T-helper 1 cell treated with Interleukin-12 subunit alpha and Interleukin-12 subunit beta and Interleukin-4 antibody, amounts not matched to agents 30 ng/mL and 1 ng/mL, for 36 hours (primary cell): ENCODE results near the gene MMS19. TPM values are rescaled to one million over a fixed set of nuclear protein-coding genes. Genes with fewer than 3 reads are reported as not detected.

Experiments
- intact Hi-C: fragments of 100-400 bp; cut with micrococcal nuclease; formaldehyde crosslinking; loops from one replicate; pipeline ENCODE4 v1.15.1; 2024
- total RNA-seq: library from RNA; stranded (reverse); gene quantifications from 2 replicates; pipeline ENCODE4 v1.2.3, GENCODE V29; 2022

The MMS19 gene
- total RNA-seq, 1 donor from 2014 or later = 73.6 TPM

- intact Hi-C loops = no loop called here
Measured at GRCh38 chr10:97525683-97526110, 27.5 kb upstream of the MMS19 start.

- intact Hi-C loops = no loop called here
Measured at GRCh38 chr10:97525086-97525485, 26.9 kb upstream of the MMS19 start.

GRCh38 chr10:97522937-97523336, 24.7 kb upstream of the MMS19 start:
- intact Hi-C loops = no loop called here

GRCh38 chr10:97522071-97522470, 23.8 kb upstream of the MMS19 start:
- intact Hi-C loops = no loop called here

- intact Hi-C loops = no loop called here
Measured at GRCh38 chr10:97520978-97521761, 22.9 kb upstream of the MMS19 start.

- intact Hi-C loops = no loop called here
Measured at GRCh38 chr10:97520520-97520919, 22.3 kb upstream of the MMS19 start.

- intact Hi-C loops = no loop called here
Measured at GRCh38 chr10:97519342-97519741, 21.1 kb upstream of the MMS19 start.

GRCh38 chr10:97518301-97519043, 20.2 kb upstream of the MMS19 start:
- intact Hi-C loops = no loop called here

- intact Hi-C loops = no loop called here
Measured at GRCh38 chr10:97517778-97518300, 19.6 kb upstream of the MMS19 start.

- intact Hi-C loops = no loop called here
Measured at GRCh38 chr10:97517096-97517750, 19.0 kb upstream of the MMS19 start.

GRCh38 chr10:97515271-97515978, 17.2 kb upstream of the MMS19 start:
- intact Hi-C loops = no loop called here

GRCh38 chr10:97514344-97514743, 16.1 kb upstream of the MMS19 start:
- intact Hi-C loops = no loop called here

GRCh38 chr10:97512993-97513392, 14.8 kb upstream of the MMS19 start:
- intact Hi-C loops = no loop called here

- intact Hi-C loops = no loop called here
Measured at GRCh38 chr10:97511711-97512440, 13.7 kb upstream of the MMS19 start.

GRCh38 chr10:97510686-97511085, 12.5 kb upstream of the MMS19 start:
- intact Hi-C loops = no loop called here

GRCh38 chr10:97509120-97509680, 11.0 kb upstream of the MMS19 start:
- intact Hi-C loops = no loop called here

- intact Hi-C loops = no loop called here
Measured at GRCh38 chr10:97508342-97508741, 10.1 kb upstream of the MMS19 start.

GRCh38 chr10:97506199-97506991, 8.2 kb upstream of the MMS19 start:
- intact Hi-C loops = no loop called here

- intact Hi-C loops = no loop called here
Measured at GRCh38 chr10:97505152-97505551, 6.9 kb upstream of the MMS19 start.
